Neural cell (in vitro differentiated cells): ENCODE data around the gene AKAP4. TPM values are rescaled to one million over a fixed set of nuclear protein-coding genes. Genes with fewer than 3 reads are reported as not detected.

Experiments used
- H2AFZ ChIP-seq: fragments of 200-600, 300-800 bp; sonication (generic), shearing (Covaris generic); 2 replicates; pipeline ENCODE4 v1.6.0; 2014; ENCODE audit warnings: low read depth, mild to moderate bottlenecking, antibody characterized with exemption, low read length, moderate library complexity
- H3F3A ChIP-seq: fragments of 200-600 bp; shearing (Covaris generic); 2 replicates; pipeline ENCODE4 v1.6.1; 2016; ENCODE audit warnings: mild to moderate bottlenecking, moderate library complexity, mixed read lengths, antibody characterized with exemption, low read length; ENCODE audit not compliant: insufficient read depth, poor library complexity, severe bottlenecking
- H3K27ac ChIP-seq: fragments of 200-600, 300-800 bp; sonication (generic), shearing (Covaris generic); 2 replicates; pipeline ENCODE4 v1.5.1; 2014; ENCODE audit warnings: mild to moderate bottlenecking, low read length, moderate library complexity
- H3K27me3 ChIP-seq: fragments of 300-800, 200-600 bp; sonication (generic), shearing (Covaris generic); 2 replicates; pipeline ENCODE4 v1.6.0; 2014; ENCODE audit warnings: mild to moderate bottlenecking, low read depth, low read length, moderate library complexity; ENCODE audit not compliant: insufficient read depth
- H3K36me3 ChIP-seq: fragments of 300-800, 200-600 bp; sonication (generic), shearing (Covaris generic); 2 replicates; pipeline ENCODE4 v1.5.1; 2014; ENCODE audit warnings: mild to moderate bottlenecking, antibody characterized with exemption, low read length, moderate library complexity; ENCODE audit not compliant: insufficient read depth
- H3K4me2 ChIP-seq: fragments of 300-800, 200-600 bp; sonication (generic), shearing (Covaris generic); 2 replicates; pipeline ENCODE4 v1.6.0; 2014; ENCODE audit warnings: mild to moderate bottlenecking, low read length
- H3K4me3 ChIP-seq: fragments of 300-800, 200-600 bp; sonication (generic), shearing (Covaris generic); 2 replicates; pipeline ENCODE4 v1.5.1; 2014; ENCODE audit warnings: mild to moderate bottlenecking, low read length, moderate library complexity
- H3K79me2 ChIP-seq: fragments of 200-600 bp; shearing (Covaris generic); replicated peaks from 2 replicates; pipeline ENCODE4 v1.6.0; 2014; ENCODE audit warnings: mild to moderate bottlenecking, low read length, moderate library complexity; ENCODE audit not compliant: insufficient read depth
- H3K9ac ChIP-seq: fragments of 300-800, 200-600 bp; sonication (generic), shearing (Covaris generic); 2 replicates; pipeline ENCODE4 v1.6.1; 2016; ENCODE audit warnings: mild to moderate bottlenecking, low read length, mixed read lengths
- H3K9me2 ChIP-seq: fragments of 200-600 bp; shearing (Covaris generic); 2 replicates; pipeline ENCODE4 v1.6.1; 2016; ENCODE audit warnings: mild to moderate bottlenecking, low read length, mixed read lengths; ENCODE audit not compliant: insufficient read depth
- H3K9me3 ChIP-seq: fragments of 200-600, 300-800 bp; sonication (generic), shearing (Covaris generic); 2 replicates; pipeline ENCODE4 v1.6.1; 2016; ENCODE audit warnings: mild to moderate bottlenecking, mixed run types, low read length, moderate library complexity, mixed read lengths
- H4K20me1 ChIP-seq: fragments of 200-600 bp; shearing (Covaris generic); 2 replicates; pipeline ENCODE4 v1.6.1; 2016; ENCODE audit warnings: mild to moderate bottlenecking, mixed run types; ENCODE audit not compliant: insufficient read depth
- CTCF ChIP-seq: fragments of 450-650 bp; IDR thresholded peaks from 2 replicates; pipeline ENCODE4 v1.5.1; 2014; ENCODE audit warnings: antibody characterized with exemption, mild to moderate bottlenecking, moderate library complexity; ENCODE audit not compliant: poor library complexity, severe bottlenecking
- EP300 ChIP-seq: fragments of 450-650 bp; conservative IDR thresholded peaks from 2 replicates; pipeline ENCODE4 v1.6.1; 2014; ENCODE audit warnings: antibody characterized with exemption, mild to moderate bottlenecking, moderate library complexity; ENCODE audit not compliant: poor library complexity, severe bottlenecking
- EZH2 ChIP-seq: fragments of 200-600, 300-800 bp; shearing (Covaris generic), sonication (generic); IDR thresholded peaks from 2 replicates; pipeline ENCODE4 v1.6.1; 2014; ENCODE audit warnings: antibody characterized with exemption, low read length, borderline replicate concordance, mild to moderate bottlenecking; ENCODE audit not compliant: insufficient read depth, poor library complexity, severe bottlenecking
- MXI1 ChIP-seq: fragments of 450-650 bp; conservative IDR thresholded peaks from 2 replicates; pipeline ENCODE4 v1.6.1; 2014; ENCODE audit warnings: antibody characterized with exemption, mild to moderate bottlenecking; ENCODE audit not compliant: poor library complexity, severe bottlenecking
- POLR2AphosphoS5 ChIP-seq: IDR thresholded peaks from 2 replicates; pipeline ENCODE4 v1.6.1; 2012
- RAD21 ChIP-seq: fragments of 450-650 bp; conservative IDR thresholded peaks from 2 replicates; pipeline ENCODE4 v1.6.1; 2014; ENCODE audit warnings: antibody characterized with exemption, mild to moderate bottlenecking, moderate library complexity
- REST ChIP-seq: IDR thresholded peaks from 2 replicates; pipeline ENCODE4 v1.6.1; 2012; ENCODE audit warnings: borderline replicate concordance
- SMC3 ChIP-seq: fragments of 450-650 bp; conservative IDR thresholded peaks from 2 replicates; pipeline ENCODE4 v1.6.1; 2014; ENCODE audit warnings: antibody characterized with exemption, mild to moderate bottlenecking, moderate library complexity; ENCODE audit not compliant: poor library complexity
- TAF1 ChIP-seq: IDR thresholded peaks from 2 replicates; pipeline ENCODE4 v1.6.1; 2012; ENCODE audit warnings: low read depth
- polyA plus RNA-seq: library from polyadenylated mRNA; depleted of rRNA; stranded (reverse); fragments of >200 nt; gene quantifications from 2 replicates; pipeline ENCODE4 v1.2.3, GENCODE V29; 2014

Gene AKAP4
- polyA plus RNA-seq, 1 donor from 2014 or later = not detected

GRCh38 chrX:50157545-50158135 lies 43.2 kb downstream of the AKAP4 start:
- H2AFZ ChIP-seq = no peak overlapping the region
- H3K9me3 ChIP-seq = no peaks in the 10 kb centered on the region
- no peaks in the 10 kb centered on the region for H3K36me3 ChIP-seq
- H3K79me2 ChIP-seq = no peaks in the 10 kb centered on the region
- TF ChIP-seq REST (no peak), RAD21 (no peak), EZH2 (no peak), TAF1 (no peak), POLR2AphosphoS5 (no peak), CTCF (no peak), EP300 (no peak)
- H3K4me2 ChIP-seq = no peak overlapping the region
- no peak overlapping the region for H3K4me3 ChIP-seq
- H3K9ac ChIP-seq = no peak overlapping the region
- H3K27me3 ChIP-seq = no peaks in the 10 kb centered on the region
- no peaks in the 10 kb centered on the region for H3F3A ChIP-seq
- no peaks in the 10 kb centered on the region for H3K9me2 ChIP-seq
- no peak overlapping the region for H3K27ac ChIP-seq
- no peaks in the 10 kb centered on the region for H4K20me1 ChIP-seq

- Histone ChIP-seq H3K4me2 (no peak overlapping the region), H2AFZ (no peak overlapping the region), H4K20me1 (no peaks in the 10 kb centered on the region), H3K4me3 (no peak overlapping the region), H3K27me3 (no peaks in the 10 kb centered on the region), H3K9me2 (no peaks in the 10 kb centered on the region), H3K27ac (no peak overlapping the region), H3F3A (no peaks in the 10 kb centered on the region), H3K79me2 (no peaks in the 10 kb centered on the region), H3K36me3 (no peaks in the 10 kb centered on the region), H3K9me3 (no peaks in the 10 kb centered on the region), H3K9ac (no peak overlapping the region)
- TF ChIP-seq REST = no peak
- no peak for TF ChIP-seq CTCF
- no peak for TF ChIP-seq EP300
- no peak for TF ChIP-seq RAD21
- TF ChIP-seq POLR2AphosphoS5 = no peak
- TF ChIP-seq MXI1 = no peak
- no peak for TF ChIP-seq TAF1
- TF ChIP-seq SMC3 = no peak
- no peak for TF ChIP-seq EZH2
Observed at GRCh38 chrX:50154429-50154828, 46.4 kb downstream of the AKAP4 start.
